Measurements from ENCODE around the gene KAZN. TPM values are rescaled to one million over a fixed set of nuclear protein-coding genes. Genes with fewer than 3 reads are reported as not detected.

Gene KAZN
- total RNA-seq, 1 donor from 2014 or later: 7.9 TPM

GRCh38 chr1:15004396-15004795 lies 405.9 kb downstream of the KAZN start:
- Mint-ChIP-seq H3K4me3 (ENCODE audit: unreplicated experiment) (no peak overlapping the region), H3K36me3 (ENCODE audit: unreplicated experiment) (no peaks in the 10 kb centered on the region)

DNA sequence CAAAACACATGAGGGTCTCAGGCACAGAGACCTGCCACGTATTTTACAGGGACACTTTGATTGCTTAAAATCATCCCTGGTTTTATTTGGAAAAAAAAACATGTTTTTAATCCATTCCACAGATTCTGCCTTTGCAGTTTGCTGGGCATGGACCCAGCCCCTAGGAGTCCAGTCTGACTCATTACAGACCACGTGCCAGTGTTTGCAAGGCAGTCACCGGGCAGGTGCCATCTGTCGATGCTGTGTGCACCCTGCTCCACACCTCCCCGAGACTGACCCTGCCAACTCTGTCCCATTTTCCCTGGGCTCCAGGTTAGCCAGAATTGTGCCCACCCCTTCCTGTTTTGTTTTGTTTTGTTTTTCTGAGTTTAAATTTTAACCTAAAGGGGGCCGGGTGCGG lies 406.6 kb downstream of the KAZN start:
- no peak overlapping the region for H3K27ac Mint-ChIP-seq (ENCODE audit: unreplicated experiment)
- peaks cover 2% of the 10 kb centered on the region for H3K27me3 Mint-ChIP-seq (ENCODE audit: unreplicated experiment)
- DNase-seq: no peak
- no peak overlapping the region for H3K4me3 Mint-ChIP-seq (ENCODE audit: unreplicated experiment)
- H3K4me1 Mint-ChIP-seq (ENCODE audit: low read depth, unreplicated experiment): no peaks in the 10 kb centered on the region
- H3K9me3 Mint-ChIP-seq (ENCODE audit: unreplicated experiment): peaks cover 1% of the 10 kb centered on the region
- TF ChIP-seq, protein P1, sequence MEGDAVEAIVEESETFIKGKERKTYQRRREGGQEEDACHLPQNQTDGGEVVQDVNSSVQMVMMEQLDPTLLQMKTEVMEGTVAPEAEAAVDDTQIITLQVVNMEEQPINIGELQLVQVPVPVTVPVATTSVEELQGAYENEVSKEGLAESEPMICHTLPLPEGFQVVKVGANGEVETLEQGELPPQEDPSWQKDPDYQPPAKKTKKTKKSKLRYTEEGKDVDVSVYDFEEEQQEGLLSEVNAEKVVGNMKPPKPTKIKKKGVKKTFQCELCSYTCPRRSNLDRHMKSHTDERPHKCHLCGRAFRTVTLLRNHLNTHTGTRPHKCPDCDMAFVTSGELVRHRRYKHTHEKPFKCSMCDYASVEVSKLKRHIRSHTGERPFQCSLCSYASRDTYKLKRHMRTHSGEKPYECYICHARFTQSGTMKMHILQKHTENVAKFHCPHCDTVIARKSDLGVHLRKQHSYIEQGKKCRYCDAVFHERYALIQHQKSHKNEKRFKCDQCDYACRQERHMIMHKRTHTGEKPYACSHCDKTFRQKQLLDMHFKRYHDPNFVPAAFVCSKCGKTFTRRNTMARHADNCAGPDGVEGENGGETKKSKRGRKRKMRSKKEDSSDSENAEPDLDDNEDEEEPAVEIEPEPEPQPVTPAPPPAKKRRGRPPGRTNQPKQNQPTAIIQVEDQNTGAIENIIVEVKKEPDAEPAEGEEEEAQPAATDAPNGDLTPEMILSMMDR (IDR thresholded peaks at IDR 0.05; ENCODE audit: partially characterized antibody, unreplicated experiment): no peak
- peaks cover 7% of the 10 kb centered on the region for H3K36me3 Mint-ChIP-seq (ENCODE audit: unreplicated experiment)

More at GRCh38 chr1:15004396-15004795, 405.9 kb downstream of the KAZN start:
- peaks cover 3% of the 10 kb centered on the region for H3K27me3 Mint-ChIP-seq (ENCODE audit: unreplicated experiment)
- DNase-seq: no peak
- no peaks in the 10 kb centered on the region for H3K4me1 Mint-ChIP-seq (ENCODE audit: low read depth, unreplicated experiment)
- H3K9me3 Mint-ChIP-seq (ENCODE audit: unreplicated experiment): no peaks in the 10 kb centered on the region
- TF ChIP-seq, protein P1 (IDR thresholded peaks at IDR 0.05; ENCODE audit: partially characterized antibody, unreplicated experiment): no peak
- H3K27ac Mint-ChIP-seq (ENCODE audit: unreplicated experiment): no peak overlapping the region

- TF ChIP-seq, protein P1 (IDR thresholded peaks at IDR 0.05; ENCODE audit: partially characterized antibody, unreplicated experiment): no peak
- Mint-ChIP-seq H3K27me3 (ENCODE audit: unreplicated experiment) (peaks cover 2% of the 10 kb centered on the region), H3K9me3 (ENCODE audit: unreplicated experiment) (peaks cover 1% of the 10 kb centered on the region), H3K27ac (ENCODE audit: unreplicated experiment) (no peak overlapping the region), H3K4me1 (ENCODE audit: low read depth, unreplicated experiment) (peaks cover 2% of the 10 kb centered on the region), H3K4me3 (ENCODE audit: unreplicated experiment) (no peak overlapping the region), H3K36me3 (ENCODE audit: unreplicated experiment) (peaks cover 8% of the 10 kb centered on the region)
- DNase-seq: no peak
Observed at GRCh38 chr1:15007368-15007767, 408.9 kb downstream of the KAZN start.

DNA sequence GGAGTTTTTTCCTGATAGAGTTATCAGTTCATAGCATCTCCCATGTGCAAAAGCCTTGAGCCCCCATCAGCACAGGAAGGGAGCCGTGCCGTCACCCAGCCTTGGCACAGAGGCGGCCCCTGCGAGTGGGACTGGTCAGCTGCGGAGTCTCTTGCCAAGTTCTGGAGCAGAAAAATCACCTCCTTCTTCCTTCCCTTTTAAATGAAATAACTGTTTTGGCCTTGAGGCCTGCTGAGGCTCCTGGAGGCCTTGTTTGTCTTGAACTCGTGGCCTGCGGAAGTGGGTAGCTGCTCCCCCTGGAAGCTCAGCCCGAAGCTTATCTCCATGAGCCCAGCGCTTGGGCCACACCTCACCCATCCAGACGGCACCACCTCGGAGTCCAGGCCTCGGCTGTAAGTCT lies 409.4 kb downstream of the KAZN start:
- no peak overlapping the region for H3K4me3 Mint-ChIP-seq (ENCODE audit: unreplicated experiment)
- H3K36me3 Mint-ChIP-seq (ENCODE audit: unreplicated experiment): peaks cover 8% of the 10 kb centered on the region
- H3K27me3 Mint-ChIP-seq (ENCODE audit: unreplicated experiment): peaks cover 2% of the 10 kb centered on the region
- no peak overlapping the region for H3K27ac Mint-ChIP-seq (ENCODE audit: unreplicated experiment)
- H3K4me1 Mint-ChIP-seq (ENCODE audit: low read depth, unreplicated experiment): peaks cover 2% of the 10 kb centered on the region
- TF ChIP-seq, protein P1 (IDR thresholded peaks at IDR 0.05; ENCODE audit: partially characterized antibody, unreplicated experiment): no peak
- peaks cover 1% of the 10 kb centered on the region for H3K9me3 Mint-ChIP-seq (ENCODE audit: unreplicated experiment)
- DNase-seq: no peak

DNA sequence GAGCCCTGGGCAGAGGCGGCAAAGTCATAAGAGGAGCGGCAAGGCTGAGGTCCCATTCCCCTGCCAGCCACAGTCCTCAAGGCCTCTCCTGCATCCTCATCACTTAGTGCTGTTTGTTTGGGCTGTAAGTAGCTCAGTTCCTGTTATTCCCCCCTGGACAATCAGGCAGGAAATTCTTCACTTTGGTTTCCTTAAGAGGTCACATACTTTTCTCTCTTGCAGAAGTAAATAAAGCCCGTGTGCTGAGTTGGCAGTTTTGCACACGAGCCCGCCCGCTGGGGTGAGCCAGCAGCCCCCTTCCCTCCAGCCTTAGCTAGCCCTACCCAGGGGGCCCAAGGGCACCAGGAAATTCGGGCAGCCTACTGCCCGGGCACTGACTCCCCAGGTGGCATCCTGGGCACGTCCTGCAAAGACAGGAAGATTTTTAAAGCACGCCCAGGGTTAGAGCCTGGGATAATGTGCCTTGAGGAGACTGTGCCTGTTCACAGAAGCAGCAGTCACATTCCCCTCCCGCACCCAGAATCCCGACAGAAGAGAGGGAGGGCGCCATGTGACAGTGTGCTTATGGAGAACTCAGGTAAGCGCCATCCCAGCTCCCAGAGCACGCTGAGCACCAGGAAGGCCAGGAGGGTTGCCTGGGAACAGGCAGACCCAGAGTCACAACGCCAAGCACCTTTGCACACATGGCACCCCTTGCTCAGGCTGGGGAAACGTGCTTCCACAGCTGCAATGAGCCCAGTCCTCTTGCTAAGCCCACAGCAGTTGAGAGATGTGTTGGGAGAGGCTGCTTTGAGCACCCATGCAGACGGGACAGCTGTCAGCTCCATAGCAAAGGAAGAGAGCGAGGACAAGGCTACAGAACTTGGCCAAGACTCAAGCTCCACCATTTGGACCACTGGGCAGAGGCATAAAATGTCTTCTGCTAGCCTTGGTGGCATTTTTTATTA lies 410.6 kb downstream of the KAZN start:
- TF ChIP-seq, protein P1 (IDR thresholded peaks at IDR 0.05; ENCODE audit: partially characterized antibody, unreplicated experiment): no peak
- Mint-ChIP-seq H3K36me3 (ENCODE audit: unreplicated experiment) (peaks cover 8% of the 10 kb centered on the region), H3K27me3 (ENCODE audit: unreplicated experiment) (peaks cover 2% of the 10 kb centered on the region), H3K27ac (ENCODE audit: unreplicated experiment) (no peak overlapping the region), H3K4me1 (ENCODE audit: low read depth, unreplicated experiment) (peaks cover 2% of the 10 kb centered on the region), H3K9me3 (ENCODE audit: unreplicated experiment) (peaks cover 1% of the 10 kb centered on the region), H3K4me3 (ENCODE audit: unreplicated experiment) (no peak overlapping the region)
- DNase-seq: no peak
